RWPE1 (cell line): Measurements from ENCODE around the gene METTL15.
"Not testable (repeated sequence)": the region's sequence is repeated elsewhere in the genome, so short reads cannot be mapped to it uniquely, and the experiment has no call there.

Experiments
- CTCF ChIA-PET: fragments of 350-600 bp; sonication (Branson Sonifier 250); formaldehyde crosslinking; extraction: SDS; loops from one replicate; lab custom pipeline; 2021; lab: Yijun Ruan, JAX
- POLR2A ChIA-PET: fragments of 400-600 bp; formaldehyde crosslinking; extraction: SDS; loops from one replicate; lab custom pipeline; 2020; ENCODE audit warnings: antibody characterized with exemption; ENCODE audit not compliant: low non-redundant PET; lab: Yijun Ruan, JAX
- DNase-seq: peaks from one replicate; pipeline ENCODE4 v3.0.0; 2012; ENCODE audit warnings: low spot score
- H3K27ac ChIP-seq: fragments of 450-650 bp; 2 replicates; pipeline ENCODE4 v1.5.1; 2017
- TF ChIP-seq, protein P1 (sequence below): fragments of 450-650 bp; conservative IDR thresholded peaks from 2 replicates; pipeline ENCODE4 v1.5.1; 2017; ENCODE audit warnings: low read depth, mild to moderate bottlenecking

METTL15 gene

GRCh38 chr11:28366549-28367346 is 258.6 kb downstream of the METTL15 start:
- ChIA-PET POLR2A (no interaction called here), CTCF (no interaction called here)
- DNase-seq, result no peak
- TF ChIP-seq, protein P1, sequence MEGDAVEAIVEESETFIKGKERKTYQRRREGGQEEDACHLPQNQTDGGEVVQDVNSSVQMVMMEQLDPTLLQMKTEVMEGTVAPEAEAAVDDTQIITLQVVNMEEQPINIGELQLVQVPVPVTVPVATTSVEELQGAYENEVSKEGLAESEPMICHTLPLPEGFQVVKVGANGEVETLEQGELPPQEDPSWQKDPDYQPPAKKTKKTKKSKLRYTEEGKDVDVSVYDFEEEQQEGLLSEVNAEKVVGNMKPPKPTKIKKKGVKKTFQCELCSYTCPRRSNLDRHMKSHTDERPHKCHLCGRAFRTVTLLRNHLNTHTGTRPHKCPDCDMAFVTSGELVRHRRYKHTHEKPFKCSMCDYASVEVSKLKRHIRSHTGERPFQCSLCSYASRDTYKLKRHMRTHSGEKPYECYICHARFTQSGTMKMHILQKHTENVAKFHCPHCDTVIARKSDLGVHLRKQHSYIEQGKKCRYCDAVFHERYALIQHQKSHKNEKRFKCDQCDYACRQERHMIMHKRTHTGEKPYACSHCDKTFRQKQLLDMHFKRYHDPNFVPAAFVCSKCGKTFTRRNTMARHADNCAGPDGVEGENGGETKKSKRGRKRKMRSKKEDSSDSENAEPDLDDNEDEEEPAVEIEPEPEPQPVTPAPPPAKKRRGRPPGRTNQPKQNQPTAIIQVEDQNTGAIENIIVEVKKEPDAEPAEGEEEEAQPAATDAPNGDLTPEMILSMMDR, result no peak
- no peak overlapping the region for H3K27ac ChIP-seq

DNA sequence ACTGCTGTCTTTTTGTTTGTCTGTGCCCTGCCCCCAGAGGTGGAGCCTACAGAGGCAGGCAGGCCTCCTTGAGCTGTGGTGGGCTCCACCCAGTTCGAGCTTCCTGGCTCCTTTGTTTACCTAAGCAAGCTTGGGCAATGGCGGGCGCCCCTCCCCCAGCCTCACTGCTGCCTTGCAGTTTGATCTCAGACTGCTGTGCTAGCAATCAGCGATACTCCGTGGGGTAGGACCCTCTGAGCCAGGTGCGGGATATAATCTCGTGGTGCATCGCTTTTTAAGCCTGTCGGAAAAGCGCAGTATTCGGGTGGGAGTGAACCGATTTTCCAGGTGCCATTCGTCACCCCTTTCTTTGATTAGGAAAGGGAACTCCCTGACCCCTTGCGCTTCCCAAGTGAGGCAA is 269.9 kb downstream of the METTL15 start:
- POLR2A ChIA-PET, DNase-seq, CTCF ChIA-PET, H3K27ac ChIP-seq: not testable (repeated sequence)
